ENCODE results near the gene TPX2.

Gene TPX2

DNA sequence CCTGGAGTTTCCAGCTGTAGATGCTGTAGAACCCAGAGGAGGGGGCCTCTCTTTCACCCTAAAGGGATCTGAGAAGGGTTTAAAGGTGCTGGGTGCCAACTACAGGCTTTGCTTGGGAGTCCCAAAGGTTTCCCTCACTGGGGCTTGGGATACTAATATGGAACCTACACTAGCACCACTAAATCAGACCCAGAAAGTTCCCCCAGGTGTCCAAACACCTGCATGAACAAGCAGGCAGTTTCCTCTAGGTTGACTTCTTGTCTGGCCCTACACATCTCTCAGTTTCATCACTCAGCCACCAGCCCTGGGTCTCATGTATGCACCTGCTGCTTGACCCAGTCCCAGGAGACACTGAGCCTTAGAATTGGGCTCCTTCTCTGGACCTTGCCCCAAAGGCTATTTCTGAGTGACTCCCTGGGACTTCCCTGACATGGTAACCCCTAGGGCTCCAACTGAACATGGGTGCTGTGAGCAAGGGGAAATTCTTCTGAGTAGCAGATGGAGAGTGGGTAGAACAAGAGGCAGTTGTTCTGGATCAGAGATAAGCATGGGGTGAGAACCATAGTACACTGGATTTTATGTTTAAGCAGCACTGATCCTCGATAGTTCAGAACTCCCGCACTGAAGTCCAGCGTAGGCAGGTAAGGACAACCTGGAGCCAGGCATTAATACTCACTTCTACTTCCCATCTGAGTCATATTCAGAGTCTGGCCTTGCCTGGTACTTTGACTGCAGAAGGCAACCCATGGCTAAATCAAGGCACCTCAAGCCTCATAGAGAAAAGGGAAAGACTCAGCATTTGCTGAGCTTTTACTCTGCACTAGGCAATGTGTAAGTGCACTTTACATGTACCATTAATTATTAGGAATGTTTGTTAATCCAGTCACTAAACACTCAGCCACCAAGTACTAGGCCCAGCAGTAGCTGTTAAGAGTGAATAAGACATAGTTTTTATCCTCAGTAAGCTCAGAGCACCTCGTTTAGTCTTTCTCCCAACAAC lies 33.2 kb upstream of the TPX2 start:
- no peak for DNase-seq (ENCODE audit: low read depth)

DNA sequence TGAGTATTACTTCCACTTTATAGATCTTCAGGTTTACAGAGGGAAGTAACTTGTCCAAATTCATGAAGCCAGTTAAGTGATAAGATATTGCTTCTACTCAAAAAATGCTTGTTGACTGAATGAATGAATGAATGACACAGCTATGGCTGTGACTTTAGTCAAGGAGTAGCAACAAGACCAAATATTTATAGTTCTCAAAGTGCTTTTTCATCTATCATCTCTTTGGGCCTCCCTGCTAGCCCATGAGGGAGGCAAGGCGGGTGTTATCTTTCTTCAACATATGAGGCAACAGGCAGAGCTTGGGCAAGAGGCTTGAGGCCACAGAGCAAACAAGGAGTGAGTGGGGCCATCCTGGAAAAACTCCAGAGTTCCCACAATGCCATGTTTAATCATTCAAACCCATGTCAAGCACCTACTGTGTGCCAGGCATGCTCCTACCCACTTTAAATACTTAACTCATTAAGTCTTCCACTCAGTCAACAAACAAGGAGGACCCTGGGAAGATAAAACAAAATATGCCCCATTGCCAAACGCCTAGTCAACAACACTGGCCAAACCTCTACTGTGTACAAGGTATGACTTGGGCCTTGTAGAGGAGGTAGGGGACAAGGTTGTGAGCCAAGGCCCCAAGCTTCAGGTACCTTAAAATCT lies 32.4 kb upstream of the TPX2 start:
- peak; percentile 25 for DNase-seq (ENCODE audit: low read depth)

DNA sequence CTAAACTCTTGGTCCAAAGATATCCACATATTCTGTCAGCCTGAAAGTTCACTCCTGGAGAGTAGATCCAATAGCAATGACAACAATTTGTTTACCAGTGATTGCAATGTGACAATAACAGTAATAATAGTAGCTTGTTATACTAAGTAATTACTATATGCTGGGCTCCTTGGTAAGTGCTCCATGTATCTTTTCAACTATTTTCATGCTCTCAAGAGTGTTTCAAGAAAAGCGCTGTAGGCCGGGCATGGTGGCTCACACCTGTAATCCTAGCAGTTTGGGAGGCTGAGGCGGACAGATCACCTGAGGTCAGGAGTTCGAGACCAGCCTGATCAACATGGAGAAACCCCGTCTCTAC lies 31.9 kb upstream of the TPX2 start:
- DNase-seq (ENCODE audit: low read depth), result no peak

DNA sequence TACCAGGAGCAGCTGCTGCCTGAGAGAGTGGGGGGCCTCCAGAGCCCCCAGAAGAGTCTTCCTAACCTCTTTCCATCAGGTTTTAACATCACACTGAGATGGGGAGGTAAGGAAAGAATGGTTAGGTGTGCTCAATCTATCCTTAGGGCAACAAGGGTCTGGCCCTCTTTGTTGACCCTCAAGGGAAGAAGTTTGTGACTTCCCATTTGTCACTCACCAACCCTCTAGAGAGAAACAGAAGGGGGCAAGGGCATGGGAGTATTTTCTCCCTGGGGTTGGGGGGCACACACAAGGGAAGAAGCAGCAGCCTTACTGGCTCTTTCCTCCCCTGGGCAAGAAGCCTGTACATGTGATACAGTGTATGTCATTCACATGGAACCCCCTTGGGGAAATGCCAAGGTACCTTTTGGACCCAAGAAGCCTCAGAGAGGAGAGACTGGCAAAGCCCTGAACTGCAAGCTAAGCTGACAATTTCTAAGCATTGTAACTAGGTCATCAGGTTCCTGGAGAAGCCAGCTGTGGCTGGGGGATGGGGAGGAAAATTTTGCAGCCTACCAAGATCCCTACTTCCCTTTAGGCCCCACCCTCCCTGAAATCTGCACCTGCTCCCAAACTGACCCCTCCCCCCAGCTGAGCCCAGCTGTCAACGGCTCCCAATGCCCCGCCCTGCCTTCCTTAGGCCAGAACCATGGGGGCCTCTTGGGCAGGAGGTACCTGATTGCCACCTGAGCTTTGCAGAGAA lies 30.9 kb upstream of the TPX2 start:
- DNase-seq (ENCODE audit: low read depth), result no peak

DNA sequence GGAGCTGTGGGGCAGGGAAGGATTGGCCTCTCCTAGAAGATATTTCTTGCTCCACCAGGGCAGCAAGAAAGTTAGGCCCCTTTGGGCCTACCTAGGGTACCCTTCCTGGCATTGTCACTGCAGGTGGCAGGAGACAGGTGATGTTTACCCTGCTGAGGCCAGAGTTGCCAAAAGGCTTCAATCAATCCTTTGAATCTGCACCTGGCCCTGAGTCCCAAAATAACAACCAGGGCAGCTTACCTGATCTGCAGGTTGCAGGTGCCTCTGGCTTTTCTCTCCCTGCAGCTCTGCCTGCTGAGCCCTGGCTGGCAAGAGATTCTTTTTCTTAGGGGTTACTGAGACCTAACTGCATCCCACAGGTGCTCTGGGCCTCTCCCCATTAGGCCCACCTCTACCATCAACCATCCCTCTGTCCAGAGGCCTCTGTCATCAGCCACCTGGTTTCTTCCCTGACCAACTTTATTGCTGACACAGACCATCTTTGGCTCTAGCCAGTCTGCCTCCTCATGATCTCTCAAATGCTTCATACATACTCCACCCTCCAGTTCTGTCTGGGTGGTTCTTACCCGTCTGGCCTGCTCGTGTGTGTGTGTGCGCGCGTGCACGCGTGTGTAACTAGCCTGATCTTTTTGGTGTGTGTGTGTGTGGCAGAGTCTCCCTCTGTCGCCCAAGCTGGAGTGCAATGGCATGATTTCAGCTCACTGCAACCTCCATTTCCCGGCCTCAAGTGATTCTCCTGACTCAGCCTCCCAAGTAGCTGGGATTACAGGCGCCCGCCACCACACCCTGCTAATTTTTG lies 30.2 kb upstream of the TPX2 start:
- DNase-seq (ENCODE audit: low read depth), result no peak

DNA sequence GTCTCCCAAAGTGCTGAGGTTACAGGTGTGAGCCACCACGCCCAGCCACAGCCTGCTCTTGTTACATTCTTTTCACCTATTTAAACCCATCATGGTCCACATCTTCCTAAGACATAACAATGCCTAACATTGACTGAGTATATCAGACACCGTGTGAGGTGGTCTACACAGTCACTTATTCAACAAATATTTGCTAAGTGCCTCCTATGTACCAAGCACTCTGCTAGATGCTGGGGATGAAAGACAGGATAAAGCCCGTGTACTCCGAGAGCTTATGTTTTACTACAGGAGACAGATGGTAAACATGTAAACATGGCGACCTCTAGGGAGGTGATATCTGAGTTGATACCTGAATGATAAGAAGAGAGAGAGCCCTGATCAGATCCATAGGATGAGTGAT lies 29.2 kb upstream of the TPX2 start:
- no peak for DNase-seq (ENCODE audit: low read depth)

DNA sequence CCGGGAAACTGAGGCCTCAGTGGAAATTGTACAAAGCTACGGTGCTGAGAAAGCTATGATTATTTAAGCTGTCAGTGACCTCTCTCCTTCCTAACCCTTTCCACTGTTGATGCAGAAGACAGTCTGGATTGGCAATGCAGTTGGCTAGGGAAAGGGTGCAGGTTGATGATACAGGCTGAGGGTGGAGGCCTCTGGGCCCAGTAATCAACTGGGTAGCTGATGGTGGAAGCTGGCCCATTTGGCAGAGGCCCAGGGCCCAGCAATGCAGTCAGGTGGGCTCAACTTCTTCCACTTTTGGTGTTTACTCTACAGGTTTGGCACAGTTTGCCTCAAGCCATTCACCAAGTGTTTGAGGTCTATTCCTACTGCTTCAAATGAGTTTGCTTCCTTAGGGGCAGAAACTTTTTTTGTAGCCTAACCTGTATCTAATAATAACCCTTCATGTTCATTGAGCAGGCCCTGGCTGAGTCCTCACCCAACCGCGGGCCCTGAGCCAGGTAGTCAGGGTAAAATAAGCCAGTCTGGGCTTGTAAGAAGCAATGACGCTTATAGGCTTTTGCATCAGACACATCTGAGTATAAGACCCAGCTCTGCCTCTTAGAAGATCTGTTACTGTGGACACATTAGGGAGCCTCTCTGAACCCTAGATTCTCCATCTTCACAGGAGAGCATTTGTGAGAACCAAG lies 28.5 kb upstream of the TPX2 start:
- no peak for DNase-seq (ENCODE audit: low read depth)

DNA sequence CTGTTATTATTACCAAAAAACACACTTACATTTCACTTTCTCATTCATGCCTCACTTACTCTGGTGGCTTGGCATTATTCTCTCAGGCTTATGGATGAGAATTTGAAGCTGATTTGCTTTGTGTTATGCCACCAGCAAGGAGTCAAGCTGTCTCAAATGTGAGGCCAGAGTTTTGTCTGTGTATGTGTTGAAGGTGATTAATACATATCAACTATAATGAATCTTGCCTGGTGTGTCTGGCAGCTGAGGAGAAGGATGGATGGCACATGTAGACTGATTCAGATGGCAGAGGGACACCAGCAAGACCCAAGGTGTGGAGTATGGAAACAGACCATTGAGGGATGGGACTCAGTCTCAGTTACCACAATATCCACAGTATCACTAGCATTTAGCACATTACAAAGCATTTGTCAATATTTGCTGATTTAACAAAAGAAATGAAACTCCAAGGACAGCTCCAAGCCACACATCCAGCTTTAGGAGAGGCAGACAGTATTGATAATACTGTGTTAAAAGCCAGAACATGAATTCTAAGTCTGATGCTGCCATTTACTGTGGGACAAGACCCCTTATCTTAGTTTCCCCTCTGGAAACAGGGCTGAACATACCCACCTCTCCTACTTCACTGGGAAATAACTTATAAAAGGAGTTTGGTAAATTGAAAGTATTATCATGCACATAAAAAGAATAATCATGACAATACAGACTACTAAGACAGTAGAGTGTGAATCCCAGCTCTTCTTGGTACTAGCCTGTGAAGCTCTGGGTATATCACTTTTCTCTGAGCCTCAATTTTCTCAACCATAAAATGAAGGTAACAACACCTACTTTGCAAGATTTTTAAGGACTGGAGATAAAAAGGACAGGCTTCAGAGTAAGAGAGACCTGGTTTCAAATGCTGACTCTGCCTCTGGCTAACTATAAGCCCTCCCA lies 27.6 kb upstream of the TPX2 start:
- no peak for DNase-seq (ENCODE audit: low read depth)

DNA sequence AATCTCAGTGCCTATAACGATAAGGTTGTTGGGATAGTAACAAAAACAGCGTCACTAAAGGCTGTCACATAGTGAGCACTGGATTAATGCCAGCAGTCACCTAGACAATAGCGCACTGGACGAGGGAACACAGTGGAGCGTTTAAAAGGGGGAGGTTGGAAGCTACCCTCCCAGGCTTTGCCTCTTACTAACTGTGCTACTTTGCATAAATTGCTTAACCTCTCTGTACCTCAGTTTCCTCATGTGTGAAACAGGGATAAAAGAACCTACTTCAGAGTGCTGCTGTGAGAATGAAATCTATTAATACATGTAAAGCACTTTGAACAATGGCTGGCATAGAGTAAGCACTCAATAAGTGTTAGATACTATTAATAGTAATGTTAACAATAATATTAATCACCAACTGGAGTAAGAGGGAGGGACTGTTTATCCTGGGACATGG lies 27.0 kb upstream of the TPX2 start:
- no peak for DNase-seq (ENCODE audit: low read depth)

DNA sequence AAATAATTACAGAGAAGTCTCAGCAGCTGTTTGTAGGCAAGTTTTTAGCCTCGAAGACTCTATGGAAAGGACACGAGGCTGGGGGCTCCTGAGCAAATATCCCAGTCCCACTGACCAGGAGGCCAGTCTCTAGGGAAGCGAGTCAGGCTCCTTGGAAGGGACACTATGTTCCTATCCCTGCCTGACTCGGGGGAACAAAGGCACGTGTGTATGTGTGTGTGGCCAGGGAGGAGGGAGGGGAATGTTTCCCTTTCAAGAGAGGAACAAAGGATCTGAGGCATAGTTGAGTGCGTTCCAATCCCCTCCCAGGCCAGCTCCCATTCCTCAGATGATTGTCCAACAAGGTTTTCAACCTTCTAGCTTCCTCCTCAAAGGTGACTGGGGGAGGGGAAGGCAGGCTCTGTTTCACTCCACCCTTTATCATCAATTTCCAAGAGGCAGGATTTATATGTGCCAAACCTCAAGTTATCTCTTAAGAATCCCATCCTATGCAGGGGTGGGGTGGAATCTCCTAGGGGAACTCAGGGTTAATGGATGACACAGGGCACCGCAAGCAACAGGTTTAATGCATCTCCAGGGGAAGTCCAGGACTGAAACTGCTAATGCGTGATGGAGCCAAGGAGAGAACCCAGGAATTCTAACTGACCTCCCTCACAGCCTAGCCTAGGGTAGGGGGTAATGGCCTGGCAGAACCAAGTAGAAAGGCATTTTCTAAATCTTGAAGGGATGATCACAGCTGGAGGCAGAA lies 26.4 kb upstream of the TPX2 start:
- DNase-seq (ENCODE audit: low read depth), result peak; percentile 92

DNA sequence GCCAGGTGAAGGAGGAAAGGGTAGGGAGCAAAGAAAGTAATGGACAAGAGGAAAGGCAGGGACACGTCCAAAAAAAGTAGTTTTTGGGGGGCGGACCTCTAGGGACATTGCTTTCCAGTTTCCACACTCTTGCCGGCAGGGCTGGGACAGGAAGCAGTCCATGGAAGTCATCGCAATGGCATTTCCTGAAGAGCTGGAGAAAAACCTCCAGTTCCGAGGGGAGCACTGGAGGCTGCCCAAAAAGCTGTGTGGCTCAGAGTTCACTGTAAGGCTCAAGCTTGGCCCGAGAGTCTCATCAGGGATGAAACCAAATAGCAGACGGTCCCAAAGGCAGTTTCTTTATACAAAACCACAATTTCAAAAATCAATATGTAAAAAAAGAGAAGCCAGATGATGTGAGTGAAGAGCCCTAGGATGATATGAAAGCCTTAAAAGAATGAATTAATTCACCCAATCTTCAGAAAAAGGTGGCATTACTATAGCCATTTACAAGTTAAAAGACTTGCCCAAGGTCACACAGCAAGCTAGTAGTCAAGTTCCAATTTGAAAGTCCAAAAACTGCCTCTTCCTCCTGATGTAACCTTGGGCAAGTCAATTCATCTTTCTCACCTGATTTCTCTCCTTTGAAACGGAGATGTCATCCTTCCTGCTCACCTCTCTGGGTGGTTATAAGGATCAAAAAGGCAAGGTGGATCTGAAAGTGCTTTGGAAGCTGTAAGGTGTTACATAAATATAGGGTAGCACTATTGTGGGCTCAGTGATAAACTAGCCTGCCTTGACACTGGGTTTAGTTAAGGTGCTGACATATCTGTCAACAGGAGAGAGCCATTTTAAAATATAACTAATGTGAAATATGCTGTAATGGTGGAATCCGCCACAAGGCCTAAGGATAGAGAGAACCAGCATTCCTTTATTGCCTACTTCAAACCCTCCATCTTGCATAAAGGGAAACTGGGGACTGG lies 25.5 kb upstream of the TPX2 start:
- peak; percentile 94 for DNase-seq (ENCODE audit: low read depth)

DNA sequence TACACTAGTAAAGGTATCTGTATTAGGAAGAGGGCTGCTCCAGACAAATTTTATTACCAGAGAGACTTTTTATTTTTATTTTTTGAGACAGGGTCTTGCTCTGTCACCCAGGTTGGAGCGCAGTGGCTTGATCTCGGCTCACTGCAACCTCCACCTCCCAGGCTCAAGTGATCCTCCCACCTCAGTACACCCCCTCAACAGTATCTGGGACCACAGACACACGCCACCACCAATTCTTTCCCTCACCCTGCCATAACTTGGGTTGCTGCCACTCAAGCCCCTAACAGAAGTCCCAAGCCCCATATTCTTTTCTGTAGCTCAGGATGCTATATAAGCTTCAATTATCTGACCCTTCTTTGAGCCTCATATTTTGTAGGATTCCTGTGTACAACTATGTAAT lies 23.3 kb upstream of the TPX2 start:
- no peak for DNase-seq (ENCODE audit: low read depth)

DNA sequence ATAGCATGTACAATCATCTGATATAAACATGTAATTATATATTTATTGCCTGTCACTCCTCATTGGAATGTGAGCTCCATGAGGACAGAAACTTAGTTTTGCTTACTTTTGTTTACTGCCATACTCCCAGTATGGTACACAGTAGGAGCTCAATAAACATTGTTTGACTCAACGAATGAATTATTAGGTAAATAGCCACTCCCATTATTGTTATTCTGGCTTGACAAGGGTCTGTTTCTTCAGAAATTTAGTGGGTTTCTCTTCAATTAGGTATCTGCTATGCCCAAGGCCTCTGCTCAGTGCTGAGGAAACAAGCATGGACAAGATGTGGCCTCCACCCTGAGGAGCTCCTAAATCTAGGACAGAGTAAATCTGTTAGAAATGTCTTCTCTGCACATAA lies 22.7 kb upstream of the TPX2 start:
- no peak for DNase-seq (ENCODE audit: low read depth)

DNA sequence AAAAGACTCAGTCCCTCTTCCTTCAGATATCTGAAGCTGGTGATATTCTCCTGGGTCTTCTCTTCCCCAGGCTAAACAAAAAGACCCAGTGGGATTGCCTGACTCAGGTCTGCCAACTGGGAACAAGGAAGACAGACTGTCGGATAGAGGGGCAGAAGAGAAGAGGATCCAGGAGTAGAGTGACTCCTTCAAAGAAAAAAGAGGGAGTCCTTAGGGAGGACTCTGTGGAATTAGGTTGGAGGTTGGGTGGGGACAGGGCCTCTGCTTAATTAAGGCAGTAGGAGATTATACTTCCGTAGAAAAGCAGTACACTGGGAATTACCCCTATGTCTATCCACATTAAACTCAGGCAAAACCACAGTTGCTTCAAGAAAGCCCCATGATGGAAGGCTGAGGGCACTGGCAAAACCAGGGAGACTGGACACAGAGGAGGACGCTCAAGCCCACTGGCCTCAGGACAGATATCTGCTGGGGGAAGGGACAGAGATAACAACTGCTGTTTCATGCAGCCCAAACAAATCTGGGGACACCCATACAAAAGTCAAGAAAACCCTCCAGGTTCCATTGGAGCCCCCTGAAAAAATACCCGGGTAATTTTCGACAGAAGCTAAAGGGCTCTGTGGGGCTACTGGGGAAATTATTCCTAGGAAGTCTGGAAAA lies 22.1 kb upstream of the TPX2 start:
- DNase-seq (ENCODE audit: low read depth), result no peak

DNA sequence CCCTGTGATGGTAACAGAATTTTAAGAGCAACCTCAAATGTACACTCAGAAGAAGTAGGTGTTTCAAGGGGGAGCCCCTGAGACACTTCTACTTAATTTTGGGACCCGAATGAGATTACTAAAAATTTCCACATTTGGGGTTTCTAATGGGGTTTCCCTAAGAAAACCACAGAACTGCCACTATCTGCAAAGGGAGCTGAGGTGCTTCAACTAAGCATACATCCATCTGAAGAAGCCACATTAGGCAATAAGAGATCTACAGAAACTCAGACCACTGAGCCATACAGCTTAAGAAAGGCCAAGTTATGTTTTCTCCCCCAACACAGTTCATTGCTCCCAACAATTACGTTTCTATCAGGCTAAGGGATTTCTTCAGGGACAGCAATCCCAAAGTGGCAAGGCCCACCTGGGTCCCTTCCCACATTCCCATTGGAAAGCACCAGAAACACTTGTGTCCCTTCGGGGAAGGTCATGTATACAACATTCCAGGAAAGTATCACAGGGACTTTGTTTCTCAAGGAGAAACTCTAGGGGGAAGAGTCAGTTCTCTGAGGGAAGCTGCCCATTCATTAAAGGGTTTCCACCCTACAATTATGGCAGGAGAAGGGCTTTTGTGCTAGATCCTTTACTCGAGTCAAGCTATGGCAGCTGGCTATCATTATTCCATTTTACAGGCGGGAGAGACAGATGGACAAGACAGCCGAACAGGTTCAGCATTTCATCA lies 21.4 kb upstream of the TPX2 start:
- DNase-seq (ENCODE audit: low read depth), result no peak

DNA sequence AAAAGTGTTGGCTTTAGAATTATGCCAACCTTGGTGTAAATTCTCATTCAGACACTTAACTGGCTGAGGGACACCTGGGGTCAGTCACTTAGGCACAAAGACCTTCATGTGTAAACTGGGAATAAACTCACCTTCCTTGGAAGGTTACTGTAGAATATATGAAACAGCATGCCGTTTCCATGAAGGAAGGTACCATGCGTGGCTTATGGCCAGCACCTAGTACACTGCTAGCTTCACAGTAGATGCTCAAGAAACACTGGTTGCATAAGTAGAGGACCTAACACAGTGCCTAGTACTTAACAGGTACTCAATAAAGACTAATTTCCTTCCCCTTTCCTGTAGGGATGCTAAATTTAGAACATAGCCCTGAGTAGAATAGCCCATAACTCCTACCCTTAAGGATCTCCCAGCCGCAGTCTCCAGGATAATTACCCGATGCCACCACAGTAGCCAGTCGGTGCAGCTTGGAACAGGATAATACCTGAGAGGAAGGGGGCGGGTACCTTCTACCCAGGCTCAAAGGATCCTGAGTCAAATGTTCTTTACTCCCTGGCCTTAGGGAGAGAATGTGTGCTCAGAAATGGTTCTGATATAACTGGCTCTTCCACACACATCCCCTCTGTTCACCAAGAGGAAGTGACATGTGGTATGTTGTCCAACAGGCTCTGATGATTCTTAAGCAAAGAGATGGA lies 20.0 kb upstream of the TPX2 start:
- DNase-seq (ENCODE audit: low read depth), result no peak
